SK-N-SH (cell line): ENCODE data around the gene FERMT1. TPM values are rescaled to one million over a fixed set of nuclear protein-coding genes. Genes with fewer than 3 reads are reported as not detected.

Experiments used
- CTCF ChIA-PET: fragments of 300-600, 350-600 bp; formaldehyde crosslinking; extraction: SDS; loops from one replicate; lab custom pipeline; 2021; lab: Yijun Ruan, JAX
- POLR2A ChIA-PET: fragments of 350-600 bp; sonication (Branson Sonifier 250); formaldehyde crosslinking; extraction: SDS; loops from one replicate; lab custom pipeline; 2020; ENCODE audit warnings: antibody characterized with exemption, inconsistent platforms; lab: Yijun Ruan, JAX
- DNase-seq: peaks from one replicate; pipeline ENCODE4 v3.0.0; 2012
- H2AFZ ChIP-seq: fragments of 200-600 bp; sonication (generic); 2 replicates; pipeline ENCODE4 v1.8.1; 2016; ENCODE audit warnings: antibody characterized with exemption, mild to moderate bottlenecking, low read depth
- H3F3A ChIP-seq: fragments of 200-600 bp; sonication (generic); replicated peaks from 2 replicates; pipeline ENCODE3; 2016; ENCODE audit warnings: antibody characterized with exemption, mild to moderate bottlenecking; ENCODE audit not compliant: insufficient read depth
- H3K27ac ChIP-seq, 2 experiments: fragments of 200-500 bp in 1 of 2; fragments of 200-600 bp in 1 of 2; sonication (Bioruptor generic) in 1 of 2; sonication (generic), shearing (Covaris generic) in 1 of 2; 2 replicates each; pipeline versions ENCODE4 v1.5.1 to v1.6.1; 2014 to 2016; ENCODE audit warnings: low read depth in 2 of 2, inconsistent platforms in 1 of 2, low read length in 1 of 2, mild to moderate bottlenecking in 1 of 2, mixed read lengths in 1 of 2
- H3K27me3 ChIP-seq: fragments of 200-600 bp; sonication (generic), shearing (Covaris generic); 2 replicates; pipeline ENCODE4 v1.6.1; 2016; ENCODE audit warnings: mixed run types; ENCODE audit not compliant: insufficient read depth
- H3K36me3 ChIP-seq, 2 experiments: fragments of 200-500 bp in 1 of 2; fragments of 200-600 bp in 1 of 2; sonication (Bioruptor generic) in 1 of 2; sonication (generic) in 1 of 2; replicated peaks in 1 of 2; 2 replicates each; pipeline versions ENCODE3 to v1.5.1; 2014 to 2016; ENCODE audit warnings: low read length in 1 of 2, mild to moderate bottlenecking in 1 of 2; ENCODE audit not compliant: insufficient read depth in 2 of 2, control insufficient read depth in 1 of 2
- H3K4me1 ChIP-seq, 2 experiments: fragments of 200-500 bp in 1 of 2; fragments of 200-600 bp in 1 of 2; sonication (Bioruptor generic) in 1 of 2; sonication (generic), shearing (Covaris generic) in 1 of 2; 2 replicates each; pipeline versions ENCODE4 v1.5.1 to v1.6.1; 2014 to 2016; ENCODE audit warnings: low read depth in 1 of 2, low read length in 1 of 2, mixed run types in 1 of 2; ENCODE audit not compliant: insufficient read depth in 2 of 2, control insufficient read depth in 1 of 2
- H3K4me2 ChIP-seq: fragments of 200-600 bp; sonication (generic), shearing (Covaris generic); 2 replicates; pipeline ENCODE4 v1.6.1; 2017; ENCODE audit warnings: mixed run types
- H3K4me3 ChIP-seq, 2 experiments: fragments of 200-500 bp in 1 of 2; fragments of 200-600 bp in 1 of 2; sonication (Bioruptor generic) in 1 of 2; sonication (generic), shearing (Covaris generic) in 1 of 2; 2 replicates each; pipeline versions ENCODE4 v1.5.1 to v1.8.1; 2014 to 2016; ENCODE audit warnings: low read depth in 2 of 2, inconsistent platforms in 1 of 2, low read length in 1 of 2, mild to moderate bottlenecking in 1 of 2, mixed read lengths in 1 of 2, moderate library complexity in 1 of 2
- H3K79me2 ChIP-seq: fragments of 200-600 bp; sonication (generic); 2 replicates; pipeline ENCODE4 v1.8.1; 2017; ENCODE audit warnings: mild to moderate bottlenecking; ENCODE audit not compliant: insufficient read depth
- H3K9ac ChIP-seq: fragments of 200-600 bp; sonication (generic); 2 replicates; pipeline ENCODE4 v1.6.1; 2017; ENCODE audit warnings: mixed run types
- H3K9me2 ChIP-seq: fragments of 200-600 bp; sonication (generic); 2 replicates; pipeline ENCODE4 v1.6.1; 2017; ENCODE audit warnings: mixed run types
- H3K9me3 ChIP-seq: fragments of 200-600 bp; sonication (generic); 2 replicates; pipeline ENCODE4 v1.6.1; 2017; ENCODE audit warnings: mixed run types, mild to moderate bottlenecking, moderate library complexity
- H4K20me1 ChIP-seq: fragments of 200-600 bp; sonication (generic); 2 replicates; pipeline ENCODE4 v1.6.1; 2017; ENCODE audit warnings: mild to moderate bottlenecking, mixed run types; ENCODE audit not compliant: insufficient read depth
- NFIC ChIP-seq: IDR thresholded peaks from 2 replicates; pipeline ENCODE4 v1.4.0; 2012; ENCODE audit warnings: borderline replicate concordance
- RCOR1 ChIP-seq: fragments of 150-350 bp; IDR thresholded peaks from 2 replicates; pipeline ENCODE4 v1.6.1; 2017; ENCODE audit warnings: antibody characterized with exemption, low read length
- REST ChIP-seq: IDR thresholded peaks from 2 replicates; pipeline ENCODE4 v1.6.1; 2012; ENCODE audit warnings: mild to moderate bottlenecking, low read depth, low read length, moderate library complexity
- SIN3A ChIP-seq: IDR thresholded peaks from 2 replicates; pipeline ENCODE4 v1.6.1; 2012; ENCODE audit warnings: low read depth, mild to moderate bottlenecking, low read length, moderate library complexity, borderline replicate concordance
- SMC3 ChIP-seq: IDR thresholded peaks from 2 replicates; pipeline ENCODE4 v1.6.1; 2012; ENCODE audit warnings: low read depth, low read length, improper control_type of control experiment
- TCF12 ChIP-seq: IDR thresholded peaks from 2 replicates; pipeline ENCODE4 v1.4.0; 2012
- WGBS: methylation state at CpG from one replicate; pipeline ENCODE4 v1.1.6; 2017; ENCODE audit warnings: low lambda C conversion rate; 5-methylcytosine and 5-hydroxymethylcytosine counted together
- polyA plus RNA-seq, 3 experiments: library from polyadenylated mRNA; depleted of rRNA; stranded (reverse); fragments of >200 nt; gene quantifications; 2 replicates each; pipeline ENCODE4 v1.2.3, GENCODE V29; 2012

FERMT1 gene
- polyA plus RNA-seq, 1 of the 3 experiments (the other 2 are of a cell fraction): 0.81 TPM

- Histone ChIP-seq H3K4me3 (no peak within 1 kb of the TSS), H3K9ac (no peak within 1 kb of the TSS), H3K4me2 (no peak within 1 kb of the TSS), H3F3A (no peaks in the 10 kb centered on the region), H3K36me3 (no peaks in the 10 kb centered on the region), H3K4me1 (peaks cover 0 to 21% of the 10 kb centered on the region in 2 experiments; a peak in 1 of 4 replicates), H3K9me3 (no peaks in the 10 kb centered on the region)
- CTCF ChIA-PET: interaction anchor here (0.8 kb wide), 1 partner anchor 23 kb away, joined by 3 read pairs; no protein-coding TSS in a partner anchor
- TF ChIP-seq SMC3 (no peak), TCF12 (peak; percentile 33; the same call in 1 of the 2 replicates), NFIC (0 out of 2 replicates have a peak, but pooled peaks have one; percentile 41), REST (peak; percentile 17; the same call in 1 of the 2 replicates)
- TF ChIP-seq, all 33 proteins: peak for 3
- Histone ChIP-seq H3K27me3 (peaks cover 4% of the 10 kb centered on the region; the same call in 1 of the 2 replicates), H3K79me2 (no peaks in the 10 kb centered on the region), H3K9me2 (no peaks in the 10 kb centered on the region), H2AFZ (no peak within 1 kb of the TSS), H3K27ac (no peak within 1 kb of the TSS), H4K20me1 (no peaks in the 10 kb centered on the region)
- 77% methylated on average over 12 of the region's 13 CpGs for WGBS
- POLR2A ChIA-PET: no interaction called here
- no peak for DNase-seq
Observed at GRCh38 chr20:6053776-6054688, 68.8 kb downstream of the FERMT1 start, which contains the start of gene LRRN4. TSS of gene LRRN4 (minus strand) at chr20:6054060. CDS start at chr20:6052799, 1,261 bp downstream.

GRCh38 chr20:6053064-6053775 is 69.6 kb downstream of the FERMT1 start:
- POLR2A ChIA-PET: no interaction called here
- WGBS: 74% methylated on average over 8 of the region's 8 CpGs

More at GRCh38 chr20:6053064-6053775, 69.6 kb downstream of the FERMT1 start:
- TF ChIP-seq SIN3A (no peak), RCOR1 (no peak)
- H3K4me3 ChIP-seq: no peak overlapping the region
- no peak overlapping the region for H3K27ac ChIP-seq
- no peaks in the 10 kb centered on the region for H3K36me3 ChIP-seq
- no peak overlapping the region for H3K9ac ChIP-seq
- peaks cover 0 to 21% of the 10 kb centered on the region in 2 experiments; a peak in 1 of 4 replicates for H3K4me1 ChIP-seq
- no peaks in the 10 kb centered on the region for H3K9me2 ChIP-seq
- no peak overlapping the region for H2AFZ ChIP-seq
- H4K20me1 ChIP-seq: no peaks in the 10 kb centered on the region
- no peaks in the 10 kb centered on the region for H3F3A ChIP-seq
- CTCF ChIA-PET: interaction anchor here (0.8 kb wide), 1 partner anchor 24 kb away, joined by 3 read pairs; no protein-coding TSS in a partner anchor
- H3K4me2 ChIP-seq: no peak overlapping the region
- no peaks in the 10 kb centered on the region for H3K9me3 ChIP-seq
- H3K79me2 ChIP-seq: no peaks in the 10 kb centered on the region
- no peaks in the 10 kb centered on the region; the same call in 1 of the 2 replicates for H3K27me3 ChIP-seq
- no peak for DNase-seq
